T47D (cell line): ENCODE measurements around the gene MYRIP.

Experiments used
- DNase-seq, 2 experiments: peaks; one replicate each; pipeline versions ENCODE4 v3.0.0 to v3.0.0-alpha.2; 2011 to 2012; ENCODE audit warnings: low read depth in 1 of 2, low spot score in 1 of 2
- JUND ChIP-seq: IDR thresholded peaks from 2 replicates; pipeline ENCODE4 v1.6.1; 2012; ENCODE audit warnings: low read depth
- in situ Hi-C: cut with HindIII; loops from 2 replicates; pipeline ENCODE4 v1.10.0; 2016; ENCODE audit warnings: low sequenced_read_pairs, low pct_unique_long_range_greater_than_20kb

MYRIP gene

GRCh38 chr3:40206522-40206921, 397.1 kb downstream of the MYRIP start:
- no peak for TF ChIP-seq JUND
- no peak for DNase-seq
- in situ Hi-C loops: no loop called here

- DNase-seq: no peak
- TF ChIP-seq JUND: no peak
- in situ Hi-C loops: no loop called here
Measured at GRCh38 chr3:40207796-40208195, 398.4 kb downstream of the MYRIP start.

GRCh38 chr3:40208251-40208650, 398.8 kb downstream of the MYRIP start:
- DNase-seq: no peak
- TF ChIP-seq JUND: no peak
- in situ Hi-C loops: no loop called here

GRCh38 chr3:40211579-40211978, 402.2 kb downstream of the MYRIP start:
- DNase-seq: no peak
- TF ChIP-seq JUND: no peak
- in situ Hi-C loops: no loop called here

- no peak for DNase-seq
- in situ Hi-C loops: no loop called here
- TF ChIP-seq JUND: no peak
Measured at GRCh38 chr3:40213556-40213955, 404.1 kb downstream of the MYRIP start.

- DNase-seq: no peak
- TF ChIP-seq JUND: no peak
- in situ Hi-C loops: no loop called here
Measured at GRCh38 chr3:40215015-40215414, 405.6 kb downstream of the MYRIP start.

GRCh38 chr3:40216471-40216870, 407.1 kb downstream of the MYRIP start:
- TF ChIP-seq JUND: no peak
- no peak for DNase-seq
- in situ Hi-C loops: no loop called here

GRCh38 chr3:40223856-40224255, 414.4 kb downstream of the MYRIP start:
- DNase-seq: no peak
- TF ChIP-seq JUND: no peak
- in situ Hi-C loops: no loop called here

GRCh38 chr3:40224796-40225515, 415.5 kb downstream of the MYRIP start:
- DNase-seq: no peak
- no peak for TF ChIP-seq JUND
- in situ Hi-C loops: no loop called here

- no peak for DNase-seq
- no peak for TF ChIP-seq JUND
- in situ Hi-C loops: no loop called here
Measured at GRCh38 chr3:40226636-40227035, 417.2 kb downstream of the MYRIP start.

GRCh38 chr3:40228792-40229350, 419.5 kb downstream of the MYRIP start:
- in situ Hi-C loops: no loop called here
- no peak for TF ChIP-seq JUND
- no peak for DNase-seq

GRCh38 chr3:40229386-40229785, 420.0 kb downstream of the MYRIP start:
- TF ChIP-seq JUND: no peak
- no peak for DNase-seq

GRCh38 chr3:40229963-40230362, 420.6 kb downstream of the MYRIP start:
- no peak for TF ChIP-seq JUND

More at GRCh38 chr3:40229386-40229785, 420.0 kb downstream of the MYRIP start:
- in situ Hi-C loops: no loop called here

GRCh38 chr3:40230382-40230781, 421.0 kb downstream of the MYRIP start:
- DNase-seq: no peak

More at GRCh38 chr3:40229963-40230362, 420.6 kb downstream of the MYRIP start:
- no peak for DNase-seq
- in situ Hi-C loops: no loop called here

More at GRCh38 chr3:40230382-40230781, 421.0 kb downstream of the MYRIP start:
- TF ChIP-seq JUND: no peak
- in situ Hi-C loops: no loop called here
